A549 (cell line): ENCODE measurements around the gene ENO3. TPM values are rescaled to one million over a fixed set of nuclear protein-coding genes. Genes with fewer than 3 reads are reported as not detected.
A peak's percentile ranks its signal among the peaks of the same experiment; 100 is the strongest.

ENCODE experiments used
- ATAC-seq, 2 experiments: fragments of 200-7000 bp in 1 of 2; fragments of >200 bp in 1 of 2; cut with Nextera tagmentation in 1 of 2; cut with Tn5 transposase in 1 of 2; 3 replicates each; pipeline versions ENCODE4 v1.8.0 to v1.9.1; 2018 to 2020; ENCODE audit warnings: mild to moderate bottlenecking in 1 of 2, moderate library complexity in 1 of 2
- CTCF ChIA-PET: fragments of 300-600 bp; sonication (Branson Sonifier 250); formaldehyde crosslinking; extraction: SDS; loops from one replicate; lab custom pipeline; 2021; ENCODE audit warnings: antibody characterized with exemption, inconsistent platforms; lab: Yijun Ruan, JAX
- POLR2A ChIA-PET: fragments of 350-600 bp; formaldehyde crosslinking; extraction: SDS; loops from one replicate; lab custom pipeline; 2021; ENCODE audit warnings: antibody characterized with exemption, inconsistent platforms; lab: Yijun Ruan, JAX
- DNase-seq, 2 experiments: peaks; one replicate each; pipeline versions ENCODE4 v3.0.0 to v3.0.0-alpha.2; 2011 to 2016; ENCODE audit warnings: low read depth in 1 of 2, low spot score in 1 of 2
- FAIRE-seq: peaks from 2 replicates; lab custom pipeline; 2011; peaks lifted over from hg19 to GRCh38; lab: Jason Lieb, UNC
- H3K27ac ChIP-seq, 2 experiments: fragments of >200 bp; sonication (Bioruptor Twin); formaldehyde crosslinking; 3 replicates each; pipeline ENCODE4 v1.5.1; 2016 to 2017
- H3K4me1 ChIP-seq: fragments of >200 bp; sonication (Bioruptor Twin); formaldehyde crosslinking; 3 replicates; pipeline ENCODE4 v1.6.1; 2016
- H3K4me2 ChIP-seq: fragments of >200 bp; sonication (Bioruptor Twin); formaldehyde crosslinking; 3 replicates; pipeline ENCODE4 v1.6.1; 2016
- H3K4me3 ChIP-seq: fragments of >200 bp; sonication (Bioruptor Twin); formaldehyde crosslinking; 3 replicates; pipeline ENCODE4 v1.5.1; 2016
- H3K9me3 ChIP-seq: fragments of >200 bp; sonication (Bioruptor Twin); formaldehyde crosslinking; 3 replicates; pipeline ENCODE4 v1.6.1; 2016
- ATOH8 ChIP-seq: fragments of 250-450 bp; sonication (Bioruptor Pico); IDR thresholded peaks from 2 replicates; pipeline ENCODE4 v1.5.0; 2020; ENCODE audit warnings: low read depth, mild to moderate bottlenecking, moderate library complexity
- CHD2 ChIP-seq: fragments of 150-350 bp; IDR thresholded peaks from 2 replicates; pipeline ENCODE4 v1.6.1; 2014; ENCODE audit warnings: low read length; ENCODE audit not compliant: partially characterized antibody
- CTCF ChIP-seq: fragments of >200 bp; sonication (Bioruptor Twin); formaldehyde crosslinking; IDR thresholded peaks from 3 replicates; pipeline ENCODE4 v1.5.1; 2016
- EHMT2 ChIP-seq: fragments of 200-600 bp; sonication (generic); IDR thresholded peaks from 2 replicates; pipeline ENCODE4 v1.6.1; 2016; ENCODE audit warnings: antibody characterized with exemption, low read depth, mild to moderate bottlenecking, moderate library complexity
- ELK1 ChIP-seq: fragments of 150-350 bp; IDR thresholded peaks from 2 replicates; pipeline ENCODE4 v1.6.1; 2014; ENCODE audit warnings: low read depth, mild to moderate bottlenecking, low read length
- EP300 ChIP-seq, 2 experiments: fragments of >200 bp; sonication (Bioruptor Twin); formaldehyde crosslinking; IDR thresholded peaks; 2 replicates in 1 of 2; 3 replicates in 1 of 2; pipeline ENCODE4 v1.6.1; 2016 to 2017
- FOSB ChIP-seq: fragments of 250-450 bp; sonication (Bioruptor Pico); IDR thresholded peaks from 2 replicates; pipeline ENCODE4 v1.5.0; 2020; ENCODE audit warnings: mild to moderate bottlenecking, moderate library complexity
- HES2 ChIP-seq: fragments of >200 bp; sonication (Bioruptor Twin); formaldehyde crosslinking; IDR thresholded peaks from 2 replicates; pipeline ENCODE4 v1.6.1; 2016
- HEYL ChIP-seq: fragments of 250-450 bp; sonication (Bioruptor Pico); IDR thresholded peaks from 2 replicates; pipeline ENCODE4 v1.8.0; 2021; ENCODE audit warnings: mild to moderate bottlenecking, moderate library complexity
- HMGXB4 ChIP-seq: fragments of 250-450 bp; sonication (Bioruptor Pico); IDR thresholded peaks from 2 replicates; pipeline ENCODE4 v1.5.0; 2021; ENCODE audit warnings: mild to moderate bottlenecking, moderate library complexity, borderline replicate concordance
- HOXB13 ChIP-seq: fragments of 250-450 bp; sonication (Bioruptor Pico); IDR thresholded peaks from 2 replicates; pipeline ENCODE4 v1.5.0; 2020; ENCODE audit warnings: low read depth, mild to moderate bottlenecking, moderate library complexity
- JUN ChIP-seq, 2 experiments: fragments of >200 bp; sonication (Bioruptor Twin); formaldehyde crosslinking; IDR thresholded peaks; 2 replicates in 1 of 2; 3 replicates in 1 of 2; pipeline ENCODE4 v1.6.1; 2016 to 2017
- JUNB ChIP-seq: fragments of >200 bp; sonication (Bioruptor Twin); formaldehyde crosslinking; IDR thresholded peaks from 2 replicates; pipeline ENCODE4 v1.6.1; 2016
- KDM5A ChIP-seq: fragments of 200-600 bp; sonication (generic); IDR thresholded peaks from 2 replicates; pipeline ENCODE4 v1.6.1; 2016; ENCODE audit warnings: antibody characterized with exemption, mild to moderate bottlenecking
- MAX ChIP-seq: IDR thresholded peaks from 2 replicates; pipeline ENCODE4 v1.6.1; 2012
- NPAS2 ChIP-seq: fragments of 250-450 bp; sonication (Bioruptor Pico); IDR thresholded peaks from 2 replicates; pipeline ENCODE4 v1.8.0; 2022; ENCODE audit warnings: mild to moderate bottlenecking, moderate library complexity, borderline replicate concordance
- PHF8 ChIP-seq: fragments of 200-600 bp; sonication (generic); IDR thresholded peaks from 2 replicates; pipeline ENCODE4 v1.6.1; 2016; ENCODE audit warnings: low read depth, mild to moderate bottlenecking, antibody characterized with exemption, moderate library complexity, borderline replicate concordance
- POLR2A ChIP-seq: IDR thresholded peaks from 2 replicates; pipeline ENCODE4 v1.6.1; 2012; ENCODE audit warnings: mild to moderate bottlenecking, low read length
- POLR2AphosphoS2 ChIP-seq: conservative IDR thresholded peaks from 2 replicates; pipeline ENCODE4 v1.6.1; 2012; ENCODE audit warnings: low read length, improper control_type of control experiment, inconsistent platforms
- RARB ChIP-seq: fragments of 250-450 bp; sonication (Bioruptor Pico); IDR thresholded peaks from 2 replicates; pipeline ENCODE4 v1.8.0; 2021; ENCODE audit warnings: mild to moderate bottlenecking, moderate library complexity
- REST ChIP-seq: fragments of 200-600 bp; sonication (generic); IDR thresholded peaks from 2 replicates; pipeline ENCODE4 v1.6.1; 2016; ENCODE audit warnings: antibody characterized with exemption, mild to moderate bottlenecking, moderate library complexity
- RNF2 ChIP-seq: fragments of 200-600 bp; sonication (generic); IDR thresholded peaks from 2 replicates; pipeline ENCODE4 v1.6.1; 2016; ENCODE audit warnings: low read depth, mild to moderate bottlenecking, antibody characterized with exemption, moderate library complexity, borderline replicate concordance
- SMC3 ChIP-seq: fragments of >200 bp; sonication (Bioruptor Twin); formaldehyde crosslinking; IDR thresholded peaks from 3 replicates; pipeline ENCODE4 v1.6.1; 2018; ENCODE audit warnings: inconsistent platforms
- TFCP2L1 ChIP-seq: fragments of 250-450 bp; sonication (Bioruptor Pico); IDR thresholded peaks from 2 replicates; pipeline ENCODE4 v1.5.0; 2021; ENCODE audit warnings: mild to moderate bottlenecking
- ZFP36 ChIP-seq: fragments of 450-650 bp; IDR thresholded peaks from 2 replicates; pipeline ENCODE4 v1.6.1; 2014; ENCODE audit warnings: borderline replicate concordance; ENCODE audit not compliant: partially characterized antibody
- ZNF302 ChIP-seq: fragments of 250-450 bp; sonication (Bioruptor Pico); IDR thresholded peaks from 2 replicates; pipeline ENCODE4 v1.9.0; 2021; ENCODE audit warnings: inconsistent platforms, mild to moderate bottlenecking, moderate library complexity
- WGBS: methylation state at CpG from one replicate; pipeline ENCODE4 v1.1.6; 2017; ENCODE audit errors: missing lambda C conversion rate; 5-methylcytosine and 5-hydroxymethylcytosine counted together
- polyA plus RNA-seq, 4 experiments: library from polyadenylated mRNA; depleted of rRNA in 3 of 4; stranded (reverse); fragments of >200 nt; fragmentation: RNase III in 1 of 4; extraction: RNeasy Plus Mini Kit Qiagen cat#74134 plus additional on column Dnase treatment in 1 of 4; gene quantifications; 2 replicates in 3 of 4; 3 replicates in 1 of 4; pipeline ENCODE4 v1.2.3, GENCODE V29; 2011 to 2017

The ENO3 gene
- polyA plus RNA-seq, 2 of the 4 experiments (the other 2 are of a cell fraction): 52.5 to 109 TPM

GRCh38 chr17:4956493-4957061 is 5.7 kb downstream of the ENO3 start (continued):
- peak; percentile 24; the same call in 2 of the 3 replicates for TF ChIP-seq CTCF
- no peak for TF ChIP-seq HMGXB4
- TF ChIP-seq POLR2AphosphoS2: peak; percentile 28; the same call in 1 of the 2 replicates
- TF ChIP-seq JUN (IDR thresholded peaks at IDR 0.05): peak in 1 of 2 experiments; percentile 25; a peak in 1 of 5 replicates

GRCh38 chr17:4958102-4958501 is 7.2 kb downstream of the ENO3 start:
- ChIA-PET POLR2A (interaction anchor here (0.6 to 2.0 kb wide), 3 partner anchors 9 to 61 kb away, joined by 3 to 14 read pairs (median 6); partner anchors contain the start of genes RNF167, SLC25A11 and SPAG7), CTCF (interaction anchor here (2.0 to 4.7 kb wide), 3 partner anchors 23 to 49 kb away, joined by 7 to 28 read pairs (median 14); partner anchors contain the start of gene CAMTA2)

GRCh38 chr17:4959261-4959965 is 8.5 kb downstream of the ENO3 start:
- ChIA-PET POLR2A (no interaction called here), CTCF (interaction anchor here (1.1 to 1.2 kb wide), 2 partner anchors 20 to 51 kb away, joined by 3 to 4 read pairs; partner anchors contain the start of genes RNF167 and SLC25A11)
- DNase-seq (no peak), FAIRE-seq (no peak), ATAC-seq (peak; percentile 19 to 35)
- Histone ChIP-seq H3K4me2 (no peak overlapping the region), H3K27ac (no peak overlapping the region), H3K4me1 (no peaks in the 10 kb centered on the region), H3K9me3 (no peaks in the 10 kb centered on the region), H3K4me3 (no peak overlapping the region)
- 89% methylated on average over 18 of the region's 18 CpGs for WGBS
- TF ChIP-seq HEYL (CRISPR knock-in tag): no peak
- no peak for TF ChIP-seq TFCP2L1 (CRISPR knock-in tag)
- TF ChIP-seq ELK1: no peak
- no peak for TF ChIP-seq ATOH8 (CRISPR knock-in tag)
- TF ChIP-seq PHF8: no peak
- no peak for TF ChIP-seq HES2
- TF ChIP-seq HOXB13: no peak
- TF ChIP-seq RNF2: no peak
- no peak for TF ChIP-seq RARB
- TF ChIP-seq CHD2: no peak
- TF ChIP-seq JUNB: no peak
- TF ChIP-seq REST: no peak
- no peak for TF ChIP-seq SMC3
- TF ChIP-seq NPAS2: no peak

More at GRCh38 chr17:4958102-4958501, 7.2 kb downstream of the ENO3 start:
- Histone ChIP-seq H3K4me1 (peaks cover 6% of the 10 kb centered on the region; the same call in 1 of the 3 replicates), H3K9me3 (no peaks in the 10 kb centered on the region), H3K4me3 (no peak overlapping the region), H3K27ac (no peak overlapping the region), H3K4me2 (no peak overlapping the region)
- no peak for FAIRE-seq
- no peak for TF ChIP-seq RARB
- no peak for TF ChIP-seq FOSB (CRISPR knock-in tag)
- no peak for TF ChIP-seq KDM5A
- no peak for TF ChIP-seq EHMT2
- TF ChIP-seq POLR2A: no peak
- no peak for TF ChIP-seq ZFP36
- no peak for TF ChIP-seq EP300 (IDR thresholded peaks at IDR 0.05)
- TF ChIP-seq ZNF302 (CRISPR knock-in tag): no peak
- no peak for TF ChIP-seq MAX
- no peak for TF ChIP-seq CHD2
- ATAC-seq: no peak
- DNase-seq: no peak
- WGBS: 69% methylated on average over 3 of the region's 3 CpGs
